Uterus (tissue), 2 donors: ENCODE data around the gene NTSR1.
A peak's percentile ranks its signal among the peaks of the same experiment; 100 is the strongest.

Experiments used
- CTCF ChIP-seq, 4 experiments: fragments of 200-600 bp in 2 of 4; fragments of 450-650 bp in 2 of 4; sonication (generic) in 2 of 4; IDR thresholded peaks; one replicate each; pipeline ENCODE4 v1.5.1; 2016 to 2019; ENCODE audit warnings: antibody characterized with exemption in 4 of 4, mild to moderate bottlenecking in 2 of 4, moderate library complexity in 1 of 4
- POLR2A ChIP-seq, 2 donors: fragments of 450-650 bp; IDR thresholded peaks; one replicate each; pipeline ENCODE4 v1.6.1; 2016; ENCODE audit warnings: antibody characterized with exemption in 2 of 2, mild to moderate bottlenecking in 1 of 2, moderate library complexity in 1 of 2

- TF ChIP-seq CTCF (IDR thresholded peaks at IDR 0.05): peak in 1 of 4 experiments; percentile 3
- TF ChIP-seq POLR2A (IDR thresholded peaks at IDR 0.05): no peak
These were observed 95.5 kb downstream of the NTSR1 start for GRCh38 chr20:62804021-62804626.
